Prostate gland (tissue), 2 donors: ENCODE data around the gene OR52L1. TPM values are rescaled to one million over a fixed set of nuclear protein-coding genes. Genes with fewer than 3 reads are reported as not detected.
A peak's percentile ranks its signal among the peaks of the same experiment; 100 is the strongest.

ENCODE experiments used
- DNase-seq: peaks from one replicate; pipeline ENCODE4 v3.0.0-alpha.2; 2019; ENCODE audit warnings: low spot score
- H3K27ac ChIP-seq, 2 donors: fragments of 200-600 bp; sonication (generic); 2 replicates each; pipeline ENCODE4 v1.5.1; 2017 to 2019
- H3K27me3 ChIP-seq: fragments of 200-600 bp; sonication (generic); replicated peaks from 2 replicates; pipeline ENCODE4 v1.5.1; 2019; ENCODE audit not compliant: insufficient read depth
- H3K36me3 ChIP-seq, 2 donors: fragments of 200-600 bp; sonication (generic); 1 replicate in 1 of 2; 2 replicates in 1 of 2; pipeline versions ENCODE4 v1.5.1 to v1.8.1; 2017 to 2019
- H3K4me1 ChIP-seq: fragments of 200-600 bp; sonication (generic); replicated peaks from 2 replicates; pipeline ENCODE4 v1.5.1; 2019
- H3K4me3 ChIP-seq, 2 donors: fragments of 200-600 bp; sonication (generic); 2 replicates each; pipeline ENCODE4 v1.5.1; 2017 to 2019
- H3K9me3 ChIP-seq: fragments of 200-600 bp; sonication (generic); 2 replicates; pipeline ENCODE4 v1.5.1; 2017
- POLR2A ChIP-seq: fragments of 450-650 bp; IDR thresholded peaks from one replicate; pipeline ENCODE4 v1.6.1; 2016; ENCODE audit warnings: antibody characterized with exemption, mild to moderate bottlenecking
- POLR2AphosphoS5 ChIP-seq: sonication (generic); formaldehyde crosslinking; IDR thresholded peaks from one replicate; pipeline ENCODE4 v1.6.1; 2017; ENCODE audit warnings: antibody characterized with exemption
- WGBS: methylation state at CpG from one replicate; pipeline ENCODE4 v1.1.5; 2018; 5-methylcytosine and 5-hydroxymethylcytosine counted together
- intact Hi-C: fragments of 100-400 bp; cut with DNase I; formaldehyde crosslinking; loops from one replicate; pipeline ENCODE4 v1.14.2; 2022
- total RNA-seq, 2 donors: library from RNA; depleted of rRNA; stranded (reverse); fragments of >200 nt; gene quantifications; one replicate each; pipeline ENCODE4 v1.1.0, GENCODE V29; 2016
- TF ChIP-seq, protein P1 (sequence below), 4 experiments: fragments of 200-600 bp in 2 of 4; fragments of 450-650 bp in 2 of 4; sonication (generic) in 2 of 4; IDR thresholded peaks; 1 replicate in 3 of 4; 2 replicates in 1 of 4; pipeline ENCODE4 v1.5.1; 2016 to 2019; ENCODE audit warnings: antibody characterized with exemption in 4 of 4, mild to moderate bottlenecking in 2 of 4, moderate library complexity in 2 of 4

OR52L1 gene
- not detected for total RNA-seq

DNA sequence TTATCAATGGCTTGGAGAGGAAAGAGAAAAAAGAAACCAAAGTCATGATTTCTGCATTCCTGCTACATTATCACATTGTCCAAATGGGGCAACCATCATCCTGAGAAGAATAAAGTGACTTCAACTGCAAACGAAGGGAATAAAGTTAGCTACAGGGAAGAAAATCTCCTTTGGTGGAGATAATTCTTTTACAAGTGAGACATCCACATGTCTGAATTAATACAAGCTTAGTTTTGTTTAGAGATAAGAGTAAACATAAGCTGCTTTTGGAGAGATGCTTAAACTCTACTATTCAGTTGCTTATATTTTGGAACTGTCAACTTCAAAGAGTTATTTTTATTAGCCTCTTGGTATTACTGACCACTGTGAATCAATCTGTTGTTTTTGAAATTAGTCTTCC lies at the start of gene OR52L1:
Gene OR52L1 (minus strand): TSS at position 101 of the 400 bp plus-strand sequence. CDS start 55 bp downstream, at position 46.
- DNase-seq: no peak

DNA sequence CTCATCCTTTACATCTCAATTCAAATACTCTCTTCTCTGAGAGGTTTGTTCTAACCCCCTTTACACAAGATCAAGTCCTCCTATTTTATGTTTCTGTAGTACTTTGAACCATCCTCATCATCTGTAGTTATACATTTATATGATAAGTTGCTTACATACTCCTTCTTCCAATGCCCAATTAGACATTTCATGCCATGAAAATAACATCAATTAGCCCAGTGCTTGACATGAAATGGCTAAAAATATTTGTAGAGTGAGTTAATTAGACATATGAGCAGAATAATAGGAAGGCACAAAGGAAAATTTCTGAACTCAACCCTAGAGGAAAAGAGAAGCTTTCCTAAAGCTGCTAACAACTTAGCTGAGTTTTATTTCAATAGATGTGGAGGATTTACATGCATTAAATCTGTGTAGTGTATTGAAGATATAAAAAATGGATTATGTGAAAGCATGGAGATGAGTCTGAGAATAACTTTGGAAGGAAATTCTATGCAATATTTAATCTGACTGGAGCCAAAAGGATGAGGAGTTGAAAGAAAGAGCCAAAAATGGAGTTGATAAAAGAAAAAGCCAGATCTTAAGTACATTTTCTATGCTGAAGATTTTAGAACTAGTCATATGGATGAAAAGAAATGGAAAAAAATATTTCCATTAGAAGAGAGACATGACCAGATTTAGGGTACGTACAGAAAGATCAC lies 44.1 kb upstream of the OR52L1 start, which contains the start of gene OR56A1:
Gene OR56A1 (minus strand): TSS at position 51 of the 698 bp plus-strand sequence. CDS start 3,066 bp downstream, outside the sequence.
- Histone ChIP-seq H3K4me1 (no peaks in the 10 kb centered on the region), H3K36me3 (no peaks in the 10 kb centered on the region), H3K4me3 (no peak within 1 kb of the TSS), H3K27me3 (no peaks in the 10 kb centered on the region), H3K9me3 (no peaks in the 10 kb centered on the region), H3K27ac (no peak within 1 kb of the TSS)
- DNase-seq: no peak
- intact Hi-C loops: no loop called here
- no peak for TF ChIP-seq POLR2A
- no peak for TF ChIP-seq POLR2AphosphoS5
- TF ChIP-seq, protein P1, sequence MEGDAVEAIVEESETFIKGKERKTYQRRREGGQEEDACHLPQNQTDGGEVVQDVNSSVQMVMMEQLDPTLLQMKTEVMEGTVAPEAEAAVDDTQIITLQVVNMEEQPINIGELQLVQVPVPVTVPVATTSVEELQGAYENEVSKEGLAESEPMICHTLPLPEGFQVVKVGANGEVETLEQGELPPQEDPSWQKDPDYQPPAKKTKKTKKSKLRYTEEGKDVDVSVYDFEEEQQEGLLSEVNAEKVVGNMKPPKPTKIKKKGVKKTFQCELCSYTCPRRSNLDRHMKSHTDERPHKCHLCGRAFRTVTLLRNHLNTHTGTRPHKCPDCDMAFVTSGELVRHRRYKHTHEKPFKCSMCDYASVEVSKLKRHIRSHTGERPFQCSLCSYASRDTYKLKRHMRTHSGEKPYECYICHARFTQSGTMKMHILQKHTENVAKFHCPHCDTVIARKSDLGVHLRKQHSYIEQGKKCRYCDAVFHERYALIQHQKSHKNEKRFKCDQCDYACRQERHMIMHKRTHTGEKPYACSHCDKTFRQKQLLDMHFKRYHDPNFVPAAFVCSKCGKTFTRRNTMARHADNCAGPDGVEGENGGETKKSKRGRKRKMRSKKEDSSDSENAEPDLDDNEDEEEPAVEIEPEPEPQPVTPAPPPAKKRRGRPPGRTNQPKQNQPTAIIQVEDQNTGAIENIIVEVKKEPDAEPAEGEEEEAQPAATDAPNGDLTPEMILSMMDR (IDR thresholded peaks at IDR 0.05): no peak
- 80% methylated on average over 1 of the region's 1 CpG for WGBS

More for the DNA sequence above, at the start of gene OR52L1:
- intact Hi-C loops: no loop called here
- 75% methylated on average over 1 of the region's 1 CpG for WGBS
- no peaks in the 10 kb centered on the region for H3K4me1 ChIP-seq
- TF ChIP-seq, protein P1 (IDR thresholded peaks at IDR 0.05): no peak
- TF ChIP-seq POLR2AphosphoS5 (no peak), POLR2A (no peak)
- H3K27me3 ChIP-seq: no peaks in the 10 kb centered on the region
- no peak within 1 kb of the TSS for H3K27ac ChIP-seq
- no peaks in the 10 kb centered on the region for H3K9me3 ChIP-seq
- H3K4me3 ChIP-seq: no peak within 1 kb of the TSS
- H3K36me3 ChIP-seq: no peaks in the 10 kb centered on the region

DNA sequence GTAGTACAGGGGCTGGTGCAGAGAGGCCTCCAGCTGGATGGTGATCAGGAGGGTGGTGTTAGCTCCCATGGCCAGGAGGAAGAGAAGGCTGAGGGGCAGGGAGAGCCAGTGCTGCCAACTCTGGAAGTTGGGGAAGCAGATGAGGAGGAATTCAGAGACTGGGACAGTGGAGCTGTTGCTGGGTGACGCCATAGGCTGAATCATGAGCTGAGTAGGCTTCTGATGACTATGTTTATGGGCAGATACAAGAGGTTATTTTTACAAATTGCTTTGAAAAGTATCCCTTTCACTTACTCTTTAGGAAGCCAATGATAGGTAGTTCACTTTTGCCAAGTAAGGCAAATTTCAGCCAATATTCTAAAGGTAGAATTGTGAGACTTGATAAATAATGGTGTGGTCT lies 40.7 kb upstream of the OR52L1 start:
- Histone ChIP-seq H3K27me3 (no peaks in the 10 kb centered on the region), H3K4me3 (no peak overlapping the region), H3K36me3 (no peaks in the 10 kb centered on the region), H3K27ac (no peak overlapping the region), H3K4me1 (no peaks in the 10 kb centered on the region), H3K9me3 (no peaks in the 10 kb centered on the region)
- intact Hi-C loops: loop anchor here (10.0 kb wide), 1 partner anchor 417 kb away; the partner anchor contains the start of gene HPX
- no peak for DNase-seq
- WGBS: 96% methylated on average over 1 of the region's 1 CpG
- no peak for TF ChIP-seq POLR2A
- no peak for TF ChIP-seq POLR2AphosphoS5
- TF ChIP-seq, protein P1 (IDR thresholded peaks at IDR 0.05): no peak

DNA sequence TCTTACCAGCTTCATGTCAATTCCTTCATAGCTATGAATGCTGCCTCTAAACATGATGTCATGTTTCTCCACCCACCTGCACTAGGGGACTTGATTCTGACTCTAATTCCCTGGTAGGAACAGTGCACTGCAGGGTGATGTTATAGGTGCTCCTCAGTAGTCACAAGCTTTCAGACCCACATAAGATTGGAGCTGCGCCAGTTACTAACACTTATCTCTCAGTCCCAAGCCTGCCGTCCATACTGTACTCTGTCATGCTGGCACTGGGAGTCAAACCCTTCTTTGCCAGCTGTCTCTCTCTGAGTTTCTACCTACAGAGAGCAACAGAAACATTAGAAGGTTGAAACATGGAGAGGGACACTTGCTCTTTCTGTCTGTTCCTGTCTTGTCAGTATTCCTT lies 38.3 kb upstream of the OR52L1 start:
- no peak overlapping the region for H3K4me3 ChIP-seq
- TF ChIP-seq POLR2AphosphoS5 (no peak), POLR2A (no peak)
- TF ChIP-seq, protein P1 (IDR thresholded peaks at IDR 0.05): no peak
- no peaks in the 10 kb centered on the region for H3K27me3 ChIP-seq
- no peak for DNase-seq
- H3K36me3 ChIP-seq: no peaks in the 10 kb centered on the region
- WGBS: 64% methylated on average over 2 of the region's 2 CpGs
- H3K9me3 ChIP-seq: no peaks in the 10 kb centered on the region
- no peaks in the 10 kb centered on the region for H3K4me1 ChIP-seq
- no peak overlapping the region for H3K27ac ChIP-seq
- intact Hi-C loops: loop anchor here (10.0 kb wide), 1 partner anchor 420 kb away; the partner anchor contains the start of gene HPX

DNA sequence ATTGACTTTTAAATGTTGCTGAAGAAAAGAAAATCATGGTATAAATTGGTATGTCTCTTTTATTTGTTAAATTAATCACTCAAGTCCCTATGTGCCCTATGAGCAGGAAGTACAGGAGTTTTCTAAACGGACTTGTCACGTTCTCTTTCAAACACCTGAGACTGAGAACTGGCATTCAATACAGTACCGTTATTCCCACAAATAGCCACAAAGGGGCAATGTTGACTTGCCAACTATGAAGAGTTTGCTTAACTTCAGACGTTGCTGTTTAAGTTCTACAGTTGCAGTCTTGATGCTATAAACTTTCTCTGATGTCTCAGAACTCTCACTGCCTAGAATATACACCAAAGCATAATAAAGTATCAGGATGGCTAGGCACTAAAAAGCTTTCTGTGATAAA lies 36.2 kb upstream of the OR52L1 start:
- no peaks in the 10 kb centered on the region for H3K27me3 ChIP-seq
- peak; percentile 7 for DNase-seq
- no peaks in the 10 kb centered on the region for H3K36me3 ChIP-seq
- 1% methylated on average over 4 of the region's 4 CpGs for WGBS
- no peak overlapping the region for H3K4me3 ChIP-seq
- H3K27ac ChIP-seq: no peak overlapping the region
- no peak for TF ChIP-seq POLR2A
- TF ChIP-seq, protein P1 (IDR thresholded peaks at IDR 0.05): peak in 3 of 4 experiments; percentile 29 to 59 (median 45)
- TF ChIP-seq POLR2AphosphoS5: no peak
- intact Hi-C loops: loop anchor here (5.0 to 10.0 kb wide), 3 partner anchors 294 to 422 kb away; partner anchors contain the start of gene HPX
- no peaks in the 10 kb centered on the region for H3K4me1 ChIP-seq
- no peaks in the 10 kb centered on the region for H3K9me3 ChIP-seq
